BJ (cell line): ENCODE results near the gene IRX3. TPM values are rescaled to one million over a fixed set of nuclear protein-coding genes. Genes with fewer than 3 reads are reported as not detected.

Experiments
- CTCF ChIA-PET: fragments of 350-600 bp; formaldehyde crosslinking; extraction: SDS; loops from one replicate; lab custom pipeline; 2021; ENCODE audit warnings: antibody characterized with exemption, inconsistent platforms; lab: Yijun Ruan, JAX
- POLR2A ChIA-PET: fragments of 300-600 bp; sonication (Branson Sonifier 250); formaldehyde crosslinking; extraction: SDS; loops from one replicate; lab custom pipeline; 2021; ENCODE audit warnings: antibody characterized with exemption; lab: Charles Lee
- DNase-seq: peaks from one replicate; pipeline ENCODE4 v3.0.0-alpha.2; 2011; ENCODE audit warnings: low read depth
- H3K27me3 ChIP-seq: 2 replicates; pipeline ENCODE4 v1.6.0; 2011; ENCODE audit warnings: low read length; ENCODE audit not compliant: control insufficient read depth, insufficient read depth
- H3K36me3 ChIP-seq: 2 replicates; pipeline ENCODE4 v1.5.1; 2011; ENCODE audit warnings: low read length; ENCODE audit not compliant: control insufficient read depth, insufficient read depth
- H3K4me3 ChIP-seq: 2 replicates; pipeline ENCODE4 v1.5.1; 2011; ENCODE audit warnings: low read depth, mild to moderate bottlenecking, control low read depth, low read length
- CTCF ChIP-seq: IDR thresholded peaks from 2 replicates; pipeline ENCODE4 v1.5.1; 2011; ENCODE audit warnings: low read depth, mild to moderate bottlenecking, control low read depth, inconsistent platforms, low read length, moderate library complexity; ENCODE audit not compliant: insufficient read depth
- polyA plus RNA-seq: library from polyadenylated mRNA; depleted of rRNA; stranded (reverse); fragments of >200 nt; gene quantifications from 2 replicates; pipeline ENCODE4 v1.2.3, GENCODE V29; 2011

IRX3 gene
- polyA plus RNA-seq, 1 experiment, result 2.2 TPM

DNA sequence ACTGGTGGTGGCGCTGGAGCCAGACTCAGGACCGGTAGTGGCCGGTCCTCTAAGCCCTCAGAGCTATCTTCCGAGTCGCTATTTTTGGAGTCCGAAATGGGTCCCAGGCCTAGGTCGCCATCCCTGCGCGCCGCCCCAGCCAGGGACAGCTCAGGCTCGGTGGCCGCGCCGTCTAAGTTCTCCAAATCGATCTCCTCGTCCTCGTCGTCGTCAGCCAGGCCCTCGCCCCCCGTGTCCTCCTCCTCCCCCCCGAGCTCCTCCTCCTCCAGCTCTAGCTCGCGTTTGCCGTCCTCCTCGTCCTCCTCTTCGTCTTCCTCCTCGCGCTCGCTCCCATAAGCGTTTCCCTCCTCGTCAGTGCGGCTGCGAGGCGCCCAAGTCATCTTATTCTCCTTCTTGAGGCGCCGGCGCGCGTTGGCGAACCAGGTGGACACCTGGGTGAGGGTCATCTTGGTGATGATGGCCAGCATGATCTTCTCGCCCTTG lies 1.6 kb downstream of the IRX3 start:
- Histone ChIP-seq H3K4me3 (peak overlapping the region; percentile 87), H3K36me3 (no peaks in the 10 kb centered on the region; the same call in 1 of the 2 replicates), H3K27me3 (no peaks in the 10 kb centered on the region)
- ChIA-PET CTCF (interaction anchor here (0.6 to 1.3 kb wide), 4 partner anchors 10 to 765 kb away, joined by 3 to 4 read pairs (median 4); no protein-coding TSS in a partner anchor), POLR2A (no interaction called here)
- no peak for DNase-seq
- no peak for TF ChIP-seq CTCF

GRCh38 chr16:54284319-54284930 lies 2.2 kb downstream of the IRX3 start:
- Histone ChIP-seq H3K36me3 (no peaks in the 10 kb centered on the region; the same call in 1 of the 2 replicates), H3K4me3 (peak overlapping the region; percentile 87), H3K27me3 (no peaks in the 10 kb centered on the region)
- ChIA-PET CTCF (interaction anchor here (0.6 to 1.3 kb wide), 2 partner anchors 643 to 647 kb away, joined by 3 to 4 read pairs; no protein-coding TSS in a partner anchor), POLR2A (no interaction called here)
- TF ChIP-seq CTCF, result no peak
- no peak for DNase-seq

- no peak for DNase-seq
- POLR2A ChIA-PET, result no interaction called here
- no peak for TF ChIP-seq CTCF
- Histone ChIP-seq H3K27me3 (no peaks in the 10 kb centered on the region), H3K36me3 (no peaks in the 10 kb centered on the region; the same call in 1 of the 2 replicates), H3K4me3 (peak overlapping the region; percentile 87)
- CTCF ChIA-PET, result interaction anchor here (0.6 kb wide), 1 partner anchor 648 kb away, joined by 3 read pairs; no protein-coding TSS in a partner anchor
These were observed 2.8 kb downstream of the IRX3 start for GRCh38 chr16:54283725-54284318.

GRCh38 chr16:54282928-54283724 lies 3.5 kb downstream of the IRX3 start:
- CTCF ChIA-PET, result interaction anchor here (1.0 to 1.3 kb wide), 6 partner anchors 324 to 1086 kb away, joined by 3 to 5 read pairs (median 3); no protein-coding TSS in a partner anchor
- H3K36me3 ChIP-seq, result no peaks in the 10 kb centered on the region; the same call in 1 of the 2 replicates

More at GRCh38 chr16:54282928-54283724, 3.5 kb downstream of the IRX3 start:
- Histone ChIP-seq H3K4me3 (no peak overlapping the region), H3K27me3 (no peaks in the 10 kb centered on the region)
- TF ChIP-seq CTCF, result no peak
- POLR2A ChIA-PET, result interaction anchor here (0.6 kb wide), 1 partner anchor 651 kb away, joined by 3 read pairs; no protein-coding TSS in a partner anchor
- no peak for DNase-seq
